DOHH2 (cell line): Measurements from ENCODE around the gene G6PC2.

Experiments used
- EZH2phosphoT487 ChIP-seq: fragments of 200-600 bp; sonication (generic); IDR thresholded peaks from 2 replicates; pipeline ENCODE4 v1.6.1; 2017; ENCODE audit warnings: borderline replicate concordance, mild to moderate bottlenecking, antibody characterized with exemption, low read length, moderate library complexity, mixed read lengths
- TF ChIP-seq, protein P1 (sequence below): fragments of 200-600 bp; sonication (generic); IDR thresholded peaks from one replicate; pipeline ENCODE4 v1.5.1; 2014; ENCODE audit warnings: antibody characterized with exemption, mild to moderate bottlenecking, low read depth, low read length; ENCODE audit not compliant: poor library complexity, severe bottlenecking

DNA sequence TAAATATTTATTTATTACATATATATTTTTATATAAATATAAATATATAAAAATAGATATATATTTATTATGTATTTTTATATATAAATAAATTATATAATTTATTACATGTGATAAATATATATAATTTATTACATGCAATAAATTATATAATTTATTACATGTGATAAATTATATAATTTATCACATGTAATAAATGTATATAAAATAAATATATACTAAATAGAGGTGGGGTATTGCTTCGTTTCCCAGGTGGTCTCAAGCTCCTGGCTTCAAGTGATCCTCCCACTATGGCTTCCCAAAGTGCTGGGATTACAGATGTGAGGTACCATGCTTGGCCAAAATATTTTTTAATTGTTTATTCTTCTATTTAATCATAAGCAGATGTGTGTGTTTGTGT lies 3.6 kb upstream of the G6PC2 start:
- TF ChIP-seq, protein P1, sequence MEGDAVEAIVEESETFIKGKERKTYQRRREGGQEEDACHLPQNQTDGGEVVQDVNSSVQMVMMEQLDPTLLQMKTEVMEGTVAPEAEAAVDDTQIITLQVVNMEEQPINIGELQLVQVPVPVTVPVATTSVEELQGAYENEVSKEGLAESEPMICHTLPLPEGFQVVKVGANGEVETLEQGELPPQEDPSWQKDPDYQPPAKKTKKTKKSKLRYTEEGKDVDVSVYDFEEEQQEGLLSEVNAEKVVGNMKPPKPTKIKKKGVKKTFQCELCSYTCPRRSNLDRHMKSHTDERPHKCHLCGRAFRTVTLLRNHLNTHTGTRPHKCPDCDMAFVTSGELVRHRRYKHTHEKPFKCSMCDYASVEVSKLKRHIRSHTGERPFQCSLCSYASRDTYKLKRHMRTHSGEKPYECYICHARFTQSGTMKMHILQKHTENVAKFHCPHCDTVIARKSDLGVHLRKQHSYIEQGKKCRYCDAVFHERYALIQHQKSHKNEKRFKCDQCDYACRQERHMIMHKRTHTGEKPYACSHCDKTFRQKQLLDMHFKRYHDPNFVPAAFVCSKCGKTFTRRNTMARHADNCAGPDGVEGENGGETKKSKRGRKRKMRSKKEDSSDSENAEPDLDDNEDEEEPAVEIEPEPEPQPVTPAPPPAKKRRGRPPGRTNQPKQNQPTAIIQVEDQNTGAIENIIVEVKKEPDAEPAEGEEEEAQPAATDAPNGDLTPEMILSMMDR = no peak
- TF ChIP-seq EZH2phosphoT487 = no peak
